ENCODE measurements around the gene MS4A5.
"Not testable (repeated sequence)": the region's sequence is repeated elsewhere in the genome, so short reads cannot be mapped to it uniquely, and the experiment has no call there.

MS4A5 gene

GRCh38 chr11:60428517-60428916 lies 855 bp upstream of the MS4A5 start:
- H3K4me3 ChIP-seq (ENCODE audit: low read depth in 1 of 2, low read length in 1 of 2) = no peak overlapping the region
- no peaks in the 10 kb centered on the region for H3K36me3 ChIP-seq
- H3K27ac ChIP-seq = no peak overlapping the region
- TF ChIP-seq, protein P1, sequence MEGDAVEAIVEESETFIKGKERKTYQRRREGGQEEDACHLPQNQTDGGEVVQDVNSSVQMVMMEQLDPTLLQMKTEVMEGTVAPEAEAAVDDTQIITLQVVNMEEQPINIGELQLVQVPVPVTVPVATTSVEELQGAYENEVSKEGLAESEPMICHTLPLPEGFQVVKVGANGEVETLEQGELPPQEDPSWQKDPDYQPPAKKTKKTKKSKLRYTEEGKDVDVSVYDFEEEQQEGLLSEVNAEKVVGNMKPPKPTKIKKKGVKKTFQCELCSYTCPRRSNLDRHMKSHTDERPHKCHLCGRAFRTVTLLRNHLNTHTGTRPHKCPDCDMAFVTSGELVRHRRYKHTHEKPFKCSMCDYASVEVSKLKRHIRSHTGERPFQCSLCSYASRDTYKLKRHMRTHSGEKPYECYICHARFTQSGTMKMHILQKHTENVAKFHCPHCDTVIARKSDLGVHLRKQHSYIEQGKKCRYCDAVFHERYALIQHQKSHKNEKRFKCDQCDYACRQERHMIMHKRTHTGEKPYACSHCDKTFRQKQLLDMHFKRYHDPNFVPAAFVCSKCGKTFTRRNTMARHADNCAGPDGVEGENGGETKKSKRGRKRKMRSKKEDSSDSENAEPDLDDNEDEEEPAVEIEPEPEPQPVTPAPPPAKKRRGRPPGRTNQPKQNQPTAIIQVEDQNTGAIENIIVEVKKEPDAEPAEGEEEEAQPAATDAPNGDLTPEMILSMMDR (IDR thresholded peaks at IDR 0.05) = no peak
- no peaks in the 10 kb centered on the region for H3K4me1 ChIP-seq (ENCODE audit: control insufficient read depth in 1 of 2, insufficient read depth in 1 of 2, low read depth in 1 of 2, low read length in 1 of 2)
- H3K9me3 ChIP-seq = no peaks in the 10 kb centered on the region
- H3K27me3 ChIP-seq = no peaks in the 10 kb centered on the region

GRCh38 chr11:60431251-60431650 lies 1.9 kb downstream of the MS4A5 start:
- Histone ChIP-seq H3K27me3 (no peaks in the 10 kb centered on the region), H3K9me3 (no peaks in the 10 kb centered on the region)

GRCh38 chr11:60433401-60433800 lies 4.0 kb downstream of the MS4A5 start:
- TF ChIP-seq, protein P1 (IDR thresholded peaks at IDR 0.05) = no peak
- no peaks in the 10 kb centered on the region for H3K36me3 ChIP-seq

More at GRCh38 chr11:60431251-60431650, 1.9 kb downstream of the MS4A5 start:
- Histone ChIP-seq H3K4me3 (ENCODE audit: low read depth in 1 of 2, low read length in 1 of 2) (no peak overlapping the region), H3K36me3 (no peaks in the 10 kb centered on the region), H3K4me1 (ENCODE audit: control insufficient read depth in 1 of 2, insufficient read depth in 1 of 2, low read depth in 1 of 2, low read length in 1 of 2) (no peaks in the 10 kb centered on the region), H3K27ac (no peak overlapping the region)
- TF ChIP-seq, protein P1 (IDR thresholded peaks at IDR 0.05) = no peak

GRCh38 chr11:60447070-60447469 lies 17.7 kb downstream of the MS4A5 start:
- Histone ChIP-seq H3K36me3 (no peaks in the 10 kb centered on the region), H3K9me3 (no peaks in the 10 kb centered on the region), H3K4me1 (ENCODE audit: control insufficient read depth in 1 of 2, insufficient read depth in 1 of 2, low read depth in 1 of 2, low read length in 1 of 2) (peaks cover 0 to 11% of the 10 kb centered on the region in 2 experiments), H3K27me3 (no peaks in the 10 kb centered on the region), H3K4me3 (ENCODE audit: low read depth in 1 of 2, low read length in 1 of 2) (no peak overlapping the region), H3K27ac (no peak overlapping the region)
- TF ChIP-seq, protein P1 (IDR thresholded peaks at IDR 0.05) = no peak

More at GRCh38 chr11:60433401-60433800, 4.0 kb downstream of the MS4A5 start:
- Histone ChIP-seq H3K27ac (no peak overlapping the region), H3K4me3 (ENCODE audit: low read depth in 1 of 2, low read length in 1 of 2) (no peak overlapping the region), H3K9me3 (no peaks in the 10 kb centered on the region), H3K4me1 (ENCODE audit: control insufficient read depth in 1 of 2, insufficient read depth in 1 of 2, low read depth in 1 of 2, low read length in 1 of 2) (no peaks in the 10 kb centered on the region), H3K27me3 (no peaks in the 10 kb centered on the region)

GRCh38 chr11:60447846-60448245 lies 18.5 kb downstream of the MS4A5 start:
- Histone ChIP-seq H3K4me1 (ENCODE audit: control insufficient read depth in 1 of 2, insufficient read depth in 1 of 2, low read depth in 1 of 2, low read length in 1 of 2) (peaks cover 0 to 11% of the 10 kb centered on the region in 2 experiments), H3K36me3 (no peaks in the 10 kb centered on the region), H3K27ac (no peak overlapping the region), H3K9me3 (no peaks in the 10 kb centered on the region), H3K27me3 (no peaks in the 10 kb centered on the region), H3K4me3 (ENCODE audit: low read depth in 1 of 2, low read length in 1 of 2) (no peak overlapping the region)
- TF ChIP-seq, protein P1 (IDR thresholded peaks at IDR 0.05) = no peak

DNA sequence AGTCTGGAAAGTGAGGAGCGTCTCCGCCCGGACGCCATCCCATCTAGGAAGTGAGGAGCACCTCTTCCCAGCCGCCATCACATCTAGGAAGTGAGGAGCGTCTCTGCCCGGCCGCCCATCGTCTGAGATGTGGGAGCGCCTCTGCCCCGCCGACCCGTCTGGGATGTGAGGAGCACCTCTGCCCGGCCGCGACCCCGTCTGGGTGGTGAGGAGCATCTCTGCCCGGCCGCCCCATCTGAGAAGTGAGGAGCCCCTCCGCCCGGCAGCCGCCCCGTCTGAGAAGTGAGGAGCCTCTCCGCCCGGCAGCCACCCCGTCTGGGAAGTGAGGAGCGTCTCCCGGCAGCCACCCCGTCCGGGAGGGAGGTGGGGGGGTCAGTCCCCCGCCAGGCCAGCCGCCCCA lies 21.8 kb downstream of the MS4A5 start:
- peaks cover 0 to 11% of the 10 kb centered on the region in 2 experiments for H3K4me1 ChIP-seq (ENCODE audit: control insufficient read depth in 1 of 2, insufficient read depth in 1 of 2, low read depth in 1 of 2, low read length in 1 of 2)
- H3K27me3 ChIP-seq; H3K9me3 ChIP-seq; H3K27ac ChIP-seq; H3K36me3 ChIP-seq; H3K4me3 ChIP-seq (ENCODE audit: low read depth in 1 of 2, low read length in 1 of 2): not testable (repeated sequence)
